A549 treated with GW870086 at 1 μM for 4 hours (cell line): ENCODE measurements around the gene THPO. TPM values are rescaled to one million over a fixed set of nuclear protein-coding genes. Genes with fewer than 3 reads are reported as not detected.

Source experiments
- total RNA-seq: library from RNA; stranded (reverse); fragments of 200-300 nt; extraction: Qiagen RNA extraction; gene quantifications from 5 replicates; pipeline ENCODE4 v1.2.3, GENCODE V29; 2022; ENCODE audit warnings: low read depth

The THPO gene
- total RNA-seq: 0.07 TPM in 1 of 5 replicates, not detected in the others

DNA sequence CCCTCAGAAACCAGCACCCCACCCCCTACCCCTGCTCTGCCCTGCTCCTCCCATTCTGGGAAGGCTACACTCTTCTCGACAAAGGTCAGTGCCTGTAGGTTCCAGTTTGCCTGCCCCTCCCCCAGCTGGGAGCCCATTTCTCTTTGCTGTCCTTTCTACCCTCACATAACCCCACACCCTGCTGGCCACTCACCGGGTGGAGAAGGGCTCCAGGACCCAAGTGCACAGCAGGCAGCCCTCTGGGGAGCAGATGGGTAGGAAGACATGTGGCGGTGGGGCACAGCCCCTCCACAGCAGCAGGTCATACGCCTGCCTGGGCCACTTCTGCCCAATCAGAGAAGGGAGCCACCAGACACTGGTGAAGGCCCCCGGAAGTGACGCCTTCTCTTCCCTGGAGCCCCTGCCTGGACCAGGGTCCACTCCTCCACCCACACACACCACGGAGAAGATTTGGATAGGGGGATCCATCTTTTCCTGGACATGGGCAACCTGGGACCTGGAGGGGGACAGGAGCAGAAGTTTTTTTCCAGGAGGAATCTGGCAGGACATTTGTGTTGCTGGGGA, at the start of gene THPO:
Gene THPO, minus strand, starts transcription at position 326 of the 564 bp plus-strand sequence. CDS start 1,948 bp downstream, outside the sequence.

DNA sequence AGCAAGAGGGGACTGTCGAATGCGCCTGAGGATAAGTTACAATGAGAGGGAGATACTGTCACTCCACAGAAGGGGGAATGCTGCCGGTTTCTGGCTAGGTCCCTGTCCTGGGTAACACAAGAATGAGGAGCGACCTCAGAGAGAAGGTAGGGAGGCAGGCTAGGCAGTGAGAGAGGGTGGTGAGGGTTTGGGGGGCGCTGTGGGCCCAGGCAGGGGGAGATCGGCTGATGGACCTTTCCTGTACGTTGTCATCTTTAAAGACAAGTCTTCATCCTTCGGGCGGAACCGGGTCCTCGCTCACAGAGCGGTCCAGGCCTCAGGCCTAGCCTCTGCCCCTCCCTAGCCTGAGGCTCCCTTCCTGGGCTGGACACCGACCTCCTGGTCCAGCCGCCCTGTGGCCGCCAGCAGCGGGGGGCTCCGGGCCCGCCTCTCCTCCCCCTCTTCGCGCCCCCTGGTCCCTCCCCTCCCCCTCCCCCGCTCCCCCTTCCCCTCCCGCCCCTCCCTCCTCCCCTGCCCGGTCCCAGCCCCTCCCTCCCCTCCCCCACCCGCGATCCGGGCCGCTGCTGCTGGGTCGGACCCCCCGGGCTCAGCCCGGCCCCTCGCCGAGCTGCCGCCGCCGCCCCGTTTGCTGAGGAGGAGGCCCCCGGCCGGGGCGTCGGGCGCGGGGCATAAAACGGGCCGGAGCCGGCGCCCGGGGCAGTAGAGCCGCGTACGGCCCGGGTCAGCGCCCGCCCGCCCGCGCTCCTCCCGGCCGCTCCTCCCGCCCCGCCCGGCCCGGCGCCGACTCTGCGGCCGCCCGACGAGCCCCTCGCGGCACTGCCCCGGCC, 1.6 kb upstream of the THPO start, which contains the start of gene CHRD:
Gene CHRD, plus strand, starts transcription at position 697 of the 827 bp plus-strand sequence. CDS start 265 bp downstream, outside the sequence.

GRCh38 chr3:184361532-184361931, 16.5 kb downstream of the THPO start, which contains the start of the genes CLCN2 and POLR2H:
CLCN2 (minus strand) TSS chr3:184361605; CDS start chr3:184361479, 126 bp downstream.
POLR2H (plus strand) TSS chr3:184361710; CDS start chr3:184363493, 1,783 bp downstream.

DNA sequence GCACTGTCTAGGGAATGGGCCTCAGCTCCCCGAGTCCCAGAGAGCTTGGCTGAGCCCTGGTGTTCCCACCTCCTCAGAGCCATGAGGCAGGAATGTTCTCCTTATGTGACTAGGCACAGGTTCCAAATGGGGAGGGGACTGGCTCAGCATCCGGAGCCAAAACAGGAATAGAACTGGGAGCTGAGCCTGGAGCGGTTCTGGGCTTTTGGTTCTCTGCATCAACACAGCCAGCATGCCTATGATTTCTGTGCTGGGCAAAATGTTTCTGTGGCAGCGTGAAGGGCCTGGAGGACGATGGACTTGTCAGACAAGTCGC, 40.6 kb downstream of the THPO start, which contains the start of gene FAM131A:
Gene FAM131A, plus strand, starts transcription at position 202 of the 316 bp plus-strand sequence. Its CDS starts 31 bp downstream, at position 233.

Other genes with a start within 250 kb of the THPO start
- 25.0 to 31.4 TPM (median 27.9 TPM) in 5 replicates for gene EIF2B5, start 242.8 kb downstream of the THPO start, total RNA-seq
- 17.8 to 25.7 TPM (median 24.7 TPM) in 5 replicates for gene DVL3, start 222.8 kb downstream of the THPO start, total RNA-seq
- gene AP2M1, start 203.4 kb downstream of the THPO start, total RNA-seq: 286 to 311 TPM (median 306 TPM) in 5 replicates
- 29.7 to 34.8 TPM (median 32.7 TPM) in 5 replicates for gene ABCF3, start 192.0 kb downstream of the THPO start, total RNA-seq
- 0.33 to 0.62 TPM (median 0.52 TPM) in 5 replicates for gene VWA5B2, start 148.6 kb downstream of the THPO start, total RNA-seq
- gene ALG3, start 129.2 kb downstream of the THPO start, total RNA-seq: 61.0 to 74.5 TPM (median 68.7 TPM) in 5 replicates
- 8.7 to 13.2 TPM (median 12.4 TPM) in 5 replicates for gene EEF1AKMT4, start 128.5 kb downstream of the THPO start, total RNA-seq
- gene CAMK2N2, start 116.7 kb downstream of the THPO start, total RNA-seq: 0.80 to 1.7 TPM (median 1.4 TPM) in 5 replicates
- not detected in 5 replicates for gene ECE2, start 102.2 kb downstream of the THPO start, total RNA-seq
- gene PSMD2, start 79.0 kb downstream of the THPO start, total RNA-seq: 281 to 370 TPM (median 301 TPM) in 5 replicates
- 254 to 267 TPM (median 261 TPM) in 5 replicates for gene EIF4G1, start 63.6 kb downstream of the THPO start, total RNA-seq
- 9.1 to 12.0 TPM (median 11.5 TPM) in 5 replicates for gene FAM131A, start 40.6 kb downstream of the THPO start, total RNA-seq
- 4.8 to 6.6 TPM (median 5.9 TPM) in 5 replicates for gene CLCN2, start 16.6 kb downstream of the THPO start, total RNA-seq
- 72.1 to 81.2 TPM (median 75.1 TPM) in 5 replicates for gene POLR2H, start 16.5 kb downstream of the THPO start, total RNA-seq
- gene CHRD, start 1.8 kb upstream of the THPO start, total RNA-seq: 0.20 to 0.65 TPM (median 0.34 TPM) in 5 replicates
- gene EPHB3, start 183.6 kb upstream of the THPO start, total RNA-seq: 0.08 to 0.77 TPM (median 0.32 TPM) in 5 replicates